Amniotic stem cell (primary cell): ENCODE results near the gene B3GAT1.

ENCODE experiments used
- DNase-seq: peaks from one replicate; lab custom pipeline; 2025; lab: John Stamatoyannopoulos, UW

B3GAT1 gene

GRCh38 chr11:134371436-134372185 is 40.4 kb downstream of the B3GAT1 start:
- DNase-seq = no peak

- no peak for DNase-seq
Measured at GRCh38 chr11:134370526-134371435, 41.3 kb downstream of the B3GAT1 start.

GRCh38 chr11:134369656-134370525 is 42.2 kb downstream of the B3GAT1 start:
- DNase-seq = no peak

- DNase-seq = no peak
Measured at GRCh38 chr11:134367781-134368180, 44.3 kb downstream of the B3GAT1 start.

- DNase-seq = no peak
Measured at GRCh38 chr11:134366254-134366653, 45.8 kb downstream of the B3GAT1 start.

- no peak for DNase-seq
Measured at GRCh38 chr11:134365011-134365925, 46.8 kb downstream of the B3GAT1 start.

DNA sequence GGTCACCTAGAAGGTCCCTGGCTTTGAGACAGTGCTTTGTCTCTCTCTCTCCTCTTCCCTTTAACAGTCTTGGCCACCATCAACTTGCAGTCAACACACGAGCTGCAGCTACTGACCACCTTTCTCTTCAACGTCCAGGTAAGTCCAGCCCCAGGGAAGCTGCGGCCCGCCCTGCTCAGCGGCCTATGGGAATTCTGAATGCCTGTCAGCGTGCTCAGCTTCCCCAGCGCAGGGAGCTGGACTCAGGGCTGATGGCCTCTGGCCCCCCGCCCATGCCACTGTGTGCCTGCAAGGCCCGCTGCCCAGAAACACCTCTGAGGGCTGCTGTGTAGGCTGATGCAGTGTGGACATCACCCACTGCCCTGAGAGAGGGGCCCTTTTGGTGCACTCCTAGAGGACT is 47.8 kb downstream of the B3GAT1 start:
- no peak for DNase-seq

- DNase-seq = no peak
Measured at GRCh38 chr11:134363592-134363991, 48.5 kb downstream of the B3GAT1 start.

GRCh38 chr11:134363161-134363560 is 48.9 kb downstream of the B3GAT1 start:
- DNase-seq = no peak

GRCh38 chr11:134362192-134362901 is 49.7 kb downstream of the B3GAT1 start:
- DNase-seq = no peak

GRCh38 chr11:134361661-134362060 is 50.4 kb downstream of the B3GAT1 start:
- no peak for DNase-seq

- no peak for DNase-seq
Measured at GRCh38 chr11:134360050-134360835, 51.8 kb downstream of the B3GAT1 start.

DNA sequence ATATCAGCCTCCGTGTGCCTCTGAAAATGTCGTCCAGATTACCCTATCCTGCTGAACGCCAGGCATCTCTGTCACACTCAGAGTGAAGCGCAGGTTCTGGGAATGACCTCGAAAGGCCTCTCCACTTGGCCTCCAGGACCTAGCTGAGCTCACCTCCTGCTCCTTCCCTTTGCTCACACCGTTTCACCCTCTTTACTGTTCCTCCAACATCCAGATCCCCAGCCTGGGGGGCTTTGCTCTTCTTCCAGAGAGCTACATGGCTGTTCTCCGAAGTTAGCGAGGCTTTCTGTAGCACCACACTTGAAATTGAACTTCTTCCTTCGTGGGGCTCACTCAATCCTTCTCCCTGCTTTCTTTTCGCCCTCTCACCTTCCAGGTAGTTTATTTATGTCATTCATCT is 52.4 kb downstream of the B3GAT1 start:
- DNase-seq = no peak

DNA sequence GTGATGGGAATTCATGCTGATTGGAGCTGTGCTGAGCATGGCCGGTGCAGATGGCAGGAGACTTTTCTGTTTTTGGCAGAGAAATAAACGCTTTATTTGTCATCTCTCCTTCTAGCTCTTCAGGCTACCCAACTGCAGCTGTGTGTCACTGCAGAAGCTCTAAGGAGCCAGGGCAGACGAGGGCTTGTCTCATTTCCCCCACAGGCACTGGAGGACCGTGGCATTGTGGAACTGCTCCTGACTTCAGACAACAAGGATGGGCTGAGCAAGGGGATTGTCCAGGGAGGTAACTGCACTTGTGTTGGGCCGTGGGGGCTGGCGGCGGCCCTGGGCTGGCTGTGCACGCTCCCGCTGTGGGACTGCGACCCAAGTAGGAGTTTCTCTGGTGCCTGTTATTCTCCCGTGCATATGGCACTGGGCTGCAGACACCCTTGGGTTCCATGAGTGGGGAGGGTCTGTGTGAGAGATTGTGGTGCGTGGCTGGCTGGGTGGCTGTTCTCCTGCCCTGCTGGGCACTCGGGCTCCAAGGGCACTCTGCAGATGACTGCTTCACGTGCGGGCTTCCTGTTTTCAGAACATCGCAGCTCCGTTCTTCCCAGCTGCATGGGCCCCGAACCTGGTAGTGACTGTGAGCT is 53.1 kb downstream of the B3GAT1 start:
- no peak for DNase-seq

DNA sequence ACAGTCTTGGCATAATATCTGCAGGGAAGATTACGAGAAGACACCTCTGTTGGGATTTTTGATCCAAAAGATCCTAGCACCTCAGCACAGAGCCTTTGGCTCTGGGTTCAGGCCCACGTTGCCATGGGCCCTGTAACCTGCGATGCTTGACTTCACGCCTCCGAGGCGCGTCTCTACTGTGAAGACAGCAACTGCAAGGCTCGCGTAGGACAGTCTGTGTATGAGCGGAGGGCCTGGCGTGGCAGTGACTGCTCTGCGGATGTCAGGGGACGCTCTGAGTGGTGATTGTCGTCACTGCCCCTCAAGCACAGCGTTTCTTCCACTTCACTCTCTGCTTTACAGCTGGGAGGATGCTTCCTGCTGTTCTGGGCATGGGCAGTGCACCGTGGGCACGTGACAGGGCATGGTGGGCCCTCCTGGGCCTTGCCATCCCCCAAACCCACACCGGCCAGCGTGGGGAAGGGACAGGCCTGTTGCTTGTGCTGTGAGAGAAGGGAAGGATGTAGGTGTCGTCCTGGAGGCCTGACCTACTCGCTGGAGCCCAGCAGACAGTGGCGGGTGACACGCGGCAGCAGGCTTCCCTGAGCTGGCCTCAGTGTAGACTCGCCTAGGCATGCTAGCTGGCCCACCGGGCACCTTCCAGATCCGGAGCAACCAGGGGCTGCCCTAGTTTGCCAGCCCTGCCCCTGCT is 53.7 kb downstream of the B3GAT1 start:
- DNase-seq = no peak

- DNase-seq = no peak
Measured at GRCh38 chr11:134357545-134357839, 54.5 kb downstream of the B3GAT1 start.

GRCh38 chr11:134356656-134357544 is 55.1 kb downstream of the B3GAT1 start:
- no peak for DNase-seq

- no peak for DNase-seq
Measured at GRCh38 chr11:134355656-134356055, 56.4 kb downstream of the B3GAT1 start.
